Parathyroid adenoma (tissue), 2 donors: Measurements from ENCODE around the gene CLPSL2.

Experiments used
- H2AFZ ChIP-seq: fragments of 300-600 bp; sonication (generic); one replicate; pipeline ENCODE4 v1.7.0; 2017; ENCODE audit warnings: antibody characterized with exemption, mild to moderate bottlenecking
- H3K27ac ChIP-seq: fragments of 300-600 bp; sonication (generic); one replicate; pipeline ENCODE4 v1.7.0; 2017
- H3K27me3 ChIP-seq: fragments of 300-600 bp; sonication (generic); one replicate; pipeline ENCODE4 v1.7.0; 2017; ENCODE audit warnings: low read length; ENCODE audit not compliant: control insufficient read depth, insufficient read depth
- H3K36me3 ChIP-seq: fragments of 300-600 bp; sonication (generic); one replicate; pipeline ENCODE4 v1.7.0; 2017; ENCODE audit warnings: low read length; ENCODE audit not compliant: control insufficient read depth, insufficient read depth
- H3K4me1 ChIP-seq: fragments of 300-600 bp; sonication (generic); one replicate; pipeline ENCODE4 v1.7.0; 2017; ENCODE audit warnings: control low read depth
- H3K4me2 ChIP-seq: fragments of 300-600 bp; sonication (generic); one replicate; pipeline ENCODE4 v1.7.0; 2017; ENCODE audit warnings: low read length
- H3K4me3 ChIP-seq: fragments of 300-600 bp; sonication (generic); one replicate; pipeline ENCODE4 v1.7.0; 2017; ENCODE audit warnings: low read depth, low read length
- H3K79me2 ChIP-seq: fragments of 300-600 bp; sonication (generic); one replicate; pipeline ENCODE4 v1.7.0; 2017; ENCODE audit warnings: control low read depth
- H3K9ac ChIP-seq: fragments of 300-600 bp; sonication (generic); one replicate; pipeline ENCODE4 v1.7.0; 2017; ENCODE audit warnings: mild to moderate bottlenecking
- H3K9me3 ChIP-seq: fragments of 300-600 bp; sonication (generic); one replicate; pipeline ENCODE4 v1.7.0; 2017; ENCODE audit warnings: low read length; ENCODE audit not compliant: control insufficient read depth
- CTCF ChIP-seq: fragments of 300-600 bp; sonication (generic); IDR thresholded peaks from one replicate; pipeline ENCODE4 v1.7.0; 2017; ENCODE audit warnings: antibody characterized with exemption, mild to moderate bottlenecking
- donor health status: primary hyperparathyroidism.

Gene CLPSL2

DNA sequence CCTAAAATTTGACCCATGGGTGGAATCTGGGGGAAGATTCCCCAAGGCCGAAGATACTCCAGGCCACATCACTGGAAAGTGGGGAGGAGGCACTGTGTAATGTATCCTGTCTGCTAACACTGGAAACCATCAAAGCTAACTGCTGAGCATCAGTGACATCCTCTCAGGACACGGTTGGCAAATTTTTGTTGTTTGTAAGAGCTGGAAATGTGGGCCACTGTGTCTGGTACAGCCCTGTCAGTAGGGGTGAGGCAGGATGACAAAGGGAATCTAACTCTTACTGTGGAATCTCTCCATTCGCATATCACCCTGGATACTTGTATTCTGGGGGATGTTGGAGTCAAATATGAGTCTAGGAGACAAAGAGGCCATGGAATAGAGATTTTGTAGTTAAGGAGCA is 17.0 kb upstream of the CLPSL2 start:
- Histone ChIP-seq H3K4me1 (peaks cover 3% of the 10 kb centered on the region), H2AFZ (no peak overlapping the region), H3K79me2 (no peaks in the 10 kb centered on the region), H3K9me3 (no peaks in the 10 kb centered on the region), H3K27me3 (no peaks in the 10 kb centered on the region), H3K36me3 (no peaks in the 10 kb centered on the region), H3K4me3 (no peak overlapping the region), H3K4me2 (no peak overlapping the region), H3K9ac (no peak overlapping the region), H3K27ac (no peak overlapping the region)
- TF ChIP-seq CTCF = no peak

DNA sequence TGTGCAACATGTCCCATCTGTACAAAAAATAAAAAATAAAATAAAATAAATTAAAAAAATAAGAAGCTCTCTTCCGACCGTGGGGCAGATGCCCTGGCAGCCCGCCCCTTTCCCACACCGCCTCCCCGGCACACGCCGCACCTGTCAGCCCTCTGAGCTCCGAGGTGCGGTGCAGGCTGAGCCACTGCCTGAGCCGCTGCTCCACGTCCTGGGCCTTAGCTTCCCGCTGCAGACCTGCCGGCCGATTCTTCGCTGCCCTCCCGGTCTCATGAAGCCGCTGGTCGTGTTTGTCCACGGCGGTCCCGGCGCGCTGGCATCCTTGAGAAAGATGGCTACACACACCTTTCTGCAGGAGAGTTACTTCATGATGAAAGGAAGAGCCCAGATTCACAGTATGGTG is 10.7 kb upstream of the CLPSL2 start:
- Histone ChIP-seq H3K9me3 (no peaks in the 10 kb centered on the region), H3K4me3 (no peak overlapping the region), H2AFZ (no peak overlapping the region), H3K4me2 (no peak overlapping the region), H3K9ac (no peak overlapping the region), H3K27ac (no peak overlapping the region), H3K4me1 (peaks cover 3% of the 10 kb centered on the region), H3K36me3 (no peaks in the 10 kb centered on the region), H3K27me3 (no peaks in the 10 kb centered on the region), H3K79me2 (no peaks in the 10 kb centered on the region)
- no peak for TF ChIP-seq CTCF

DNA sequence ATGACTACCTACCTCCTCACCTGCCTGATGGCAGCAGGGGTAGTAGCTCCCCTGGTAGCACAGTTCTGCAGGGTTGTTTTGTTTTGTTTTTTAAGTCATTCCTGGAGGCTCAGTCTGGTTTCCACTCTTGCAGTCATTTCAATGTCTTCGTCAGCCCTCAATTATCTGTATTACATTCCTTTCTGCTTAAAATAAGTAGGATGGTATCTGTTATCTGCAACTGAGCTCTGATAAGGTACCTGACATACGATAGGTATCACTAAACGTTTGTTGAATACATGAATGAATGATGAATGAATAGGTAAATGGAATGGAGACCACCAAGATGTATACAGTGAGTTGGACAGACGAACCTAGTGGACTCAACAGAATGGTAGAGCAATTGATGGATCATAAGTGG is 7.2 kb upstream of the CLPSL2 start:
- no peaks in the 10 kb centered on the region for H3K27me3 ChIP-seq
- H3K4me3 ChIP-seq = no peak overlapping the region
- H3K36me3 ChIP-seq = no peaks in the 10 kb centered on the region
- no peak overlapping the region for H2AFZ ChIP-seq
- H3K4me1 ChIP-seq = peaks cover 1% of the 10 kb centered on the region
- no peak overlapping the region for H3K4me2 ChIP-seq
- TF ChIP-seq CTCF = no peak
- H3K9ac ChIP-seq = no peak overlapping the region
- no peaks in the 10 kb centered on the region for H3K79me2 ChIP-seq
- no peak overlapping the region for H3K27ac ChIP-seq
- H3K9me3 ChIP-seq = no peaks in the 10 kb centered on the region

DNA sequence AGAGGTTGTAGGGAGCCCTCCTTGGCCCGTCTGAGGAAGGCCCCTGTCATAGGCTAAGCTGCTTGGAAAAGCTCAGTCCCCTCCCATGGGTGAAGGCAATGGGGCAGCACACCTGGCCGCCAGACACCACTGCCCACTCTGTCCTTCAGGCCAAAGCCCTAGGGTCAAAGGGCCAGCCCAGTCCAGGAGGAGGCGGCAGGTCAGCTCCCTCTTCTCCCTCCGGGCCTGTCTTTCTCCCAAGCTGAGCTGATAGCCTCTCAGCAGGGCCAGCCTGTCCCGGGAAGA is 5.1 kb upstream of the CLPSL2 start:
- Histone ChIP-seq H3K4me1 (no peaks in the 10 kb centered on the region), H3K4me2 (no peak overlapping the region), H3K79me2 (no peaks in the 10 kb centered on the region), H3K4me3 (no peak overlapping the region), H3K36me3 (no peaks in the 10 kb centered on the region), H3K9me3 (no peaks in the 10 kb centered on the region), H3K9ac (no peak overlapping the region), H2AFZ (no peak overlapping the region), H3K27ac (no peak overlapping the region), H3K27me3 (no peaks in the 10 kb centered on the region)
- TF ChIP-seq CTCF = no peak

DNA sequence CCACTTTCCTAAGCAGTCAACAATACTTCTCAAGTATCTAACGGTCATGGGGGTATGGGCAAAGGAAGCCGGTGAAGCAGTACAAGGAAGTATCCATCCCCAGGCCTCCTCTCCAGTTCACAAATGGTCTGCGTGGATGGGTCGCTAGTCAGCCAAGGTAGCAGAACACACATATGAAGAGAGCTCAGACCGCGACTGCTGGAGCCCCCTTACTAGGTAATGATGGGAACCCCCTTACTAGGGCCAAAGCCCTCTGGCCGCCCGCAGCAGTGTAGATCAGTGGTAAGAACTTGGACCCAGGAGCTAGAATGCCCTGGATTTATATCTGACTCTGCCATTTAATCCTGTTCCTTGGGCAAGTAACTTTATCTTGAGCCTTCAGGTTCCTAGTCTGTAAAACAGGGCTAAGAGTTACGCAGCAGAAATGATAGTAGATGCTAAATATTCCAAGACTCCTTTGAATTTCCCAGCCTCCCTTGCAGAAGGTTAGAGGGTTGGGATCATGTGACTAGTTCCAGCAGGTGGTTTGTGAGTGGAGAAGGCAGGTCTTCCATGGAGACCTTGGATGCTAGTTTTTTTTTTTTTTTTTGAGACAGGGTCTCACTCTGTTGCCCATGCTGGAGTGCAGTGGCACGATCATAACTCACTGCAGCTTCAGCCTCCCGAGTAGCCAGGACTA is 2.1 kb upstream of the CLPSL2 start:
- no peaks in the 10 kb centered on the region for H3K9me3 ChIP-seq
- no peak overlapping the region for H3K4me3 ChIP-seq
- H3K4me2 ChIP-seq = no peak overlapping the region
- no peaks in the 10 kb centered on the region for H3K4me1 ChIP-seq
- TF ChIP-seq CTCF = no peak
- no peak overlapping the region for H3K9ac ChIP-seq
- H3K36me3 ChIP-seq = no peaks in the 10 kb centered on the region
- no peaks in the 10 kb centered on the region for H3K27me3 ChIP-seq
- no peak overlapping the region for H3K27ac ChIP-seq
- H3K79me2 ChIP-seq = no peaks in the 10 kb centered on the region
- no peak overlapping the region for H2AFZ ChIP-seq
